SK-N-SH (cell line): ENCODE results near the gene MSS51. TPM values are rescaled to one million over a fixed set of nuclear protein-coding genes. Genes with fewer than 3 reads are reported as not detected.
A peak's percentile ranks its signal among the peaks of the same experiment; 100 is the strongest.

ENCODE experiments used
- CTCF ChIA-PET: fragments of 300-600, 350-600 bp; formaldehyde crosslinking; extraction: SDS; loops from one replicate; lab custom pipeline; 2021; lab: Yijun Ruan, JAX
- POLR2A ChIA-PET: fragments of 350-600 bp; sonication (Branson Sonifier 250); formaldehyde crosslinking; extraction: SDS; loops from one replicate; lab custom pipeline; 2020; ENCODE audit warnings: antibody characterized with exemption, inconsistent platforms; lab: Yijun Ruan, JAX
- DNase-seq: peaks from one replicate; pipeline ENCODE4 v3.0.0; 2012
- H2AFZ ChIP-seq: fragments of 200-600 bp; sonication (generic); 2 replicates; pipeline ENCODE4 v1.8.1; 2016; ENCODE audit warnings: antibody characterized with exemption, mild to moderate bottlenecking, low read depth
- H3F3A ChIP-seq: fragments of 200-600 bp; sonication (generic); replicated peaks from 2 replicates; pipeline ENCODE3; 2016; ENCODE audit warnings: antibody characterized with exemption, mild to moderate bottlenecking; ENCODE audit not compliant: insufficient read depth
- H3K27ac ChIP-seq, 2 experiments: fragments of 200-500 bp in 1 of 2; fragments of 200-600 bp in 1 of 2; sonication (Bioruptor generic) in 1 of 2; sonication (generic), shearing (Covaris generic) in 1 of 2; 2 replicates each; pipeline versions ENCODE4 v1.5.1 to v1.6.1; 2014 to 2016; ENCODE audit warnings: low read depth in 2 of 2, inconsistent platforms in 1 of 2, low read length in 1 of 2, mild to moderate bottlenecking in 1 of 2, mixed read lengths in 1 of 2
- H3K27me3 ChIP-seq: fragments of 200-600 bp; sonication (generic), shearing (Covaris generic); 2 replicates; pipeline ENCODE4 v1.6.1; 2016; ENCODE audit warnings: mixed run types; ENCODE audit not compliant: insufficient read depth
- H3K36me3 ChIP-seq, 2 experiments: fragments of 200-500 bp in 1 of 2; fragments of 200-600 bp in 1 of 2; sonication (Bioruptor generic) in 1 of 2; sonication (generic) in 1 of 2; replicated peaks in 1 of 2; 2 replicates each; pipeline versions ENCODE3 to v1.5.1; 2014 to 2016; ENCODE audit warnings: low read length in 1 of 2, mild to moderate bottlenecking in 1 of 2; ENCODE audit not compliant: insufficient read depth in 2 of 2, control insufficient read depth in 1 of 2
- H3K4me1 ChIP-seq, 2 experiments: fragments of 200-500 bp in 1 of 2; fragments of 200-600 bp in 1 of 2; sonication (Bioruptor generic) in 1 of 2; sonication (generic), shearing (Covaris generic) in 1 of 2; 2 replicates each; pipeline versions ENCODE4 v1.5.1 to v1.6.1; 2014 to 2016; ENCODE audit warnings: low read depth in 1 of 2, low read length in 1 of 2, mixed run types in 1 of 2; ENCODE audit not compliant: insufficient read depth in 2 of 2, control insufficient read depth in 1 of 2
- H3K4me2 ChIP-seq: fragments of 200-600 bp; sonication (generic), shearing (Covaris generic); 2 replicates; pipeline ENCODE4 v1.6.1; 2017; ENCODE audit warnings: mixed run types
- H3K4me3 ChIP-seq, 2 experiments: fragments of 200-500 bp in 1 of 2; fragments of 200-600 bp in 1 of 2; sonication (Bioruptor generic) in 1 of 2; sonication (generic), shearing (Covaris generic) in 1 of 2; 2 replicates each; pipeline versions ENCODE4 v1.5.1 to v1.8.1; 2014 to 2016; ENCODE audit warnings: low read depth in 2 of 2, inconsistent platforms in 1 of 2, low read length in 1 of 2, mild to moderate bottlenecking in 1 of 2, mixed read lengths in 1 of 2, moderate library complexity in 1 of 2
- H3K79me2 ChIP-seq: fragments of 200-600 bp; sonication (generic); 2 replicates; pipeline ENCODE4 v1.8.1; 2017; ENCODE audit warnings: mild to moderate bottlenecking; ENCODE audit not compliant: insufficient read depth
- H3K9ac ChIP-seq: fragments of 200-600 bp; sonication (generic); 2 replicates; pipeline ENCODE4 v1.6.1; 2017; ENCODE audit warnings: mixed run types
- H3K9me2 ChIP-seq: fragments of 200-600 bp; sonication (generic); 2 replicates; pipeline ENCODE4 v1.6.1; 2017; ENCODE audit warnings: mixed run types
- H3K9me3 ChIP-seq: fragments of 200-600 bp; sonication (generic); 2 replicates; pipeline ENCODE4 v1.6.1; 2017; ENCODE audit warnings: mixed run types, mild to moderate bottlenecking, moderate library complexity
- H4K20me1 ChIP-seq: fragments of 200-600 bp; sonication (generic); 2 replicates; pipeline ENCODE4 v1.6.1; 2017; ENCODE audit warnings: mild to moderate bottlenecking, mixed run types; ENCODE audit not compliant: insufficient read depth
- CHD2 ChIP-seq: fragments of 150-350 bp; IDR thresholded peaks from 2 replicates; pipeline ENCODE4 v1.6.1; 2018; ENCODE audit warnings: low read length; ENCODE audit not compliant: partially characterized antibody
- EZH2phosphoT487 ChIP-seq: fragments of 200-600 bp; sonication (generic); IDR thresholded peaks from 2 replicates; pipeline ENCODE4 v1.6.1; 2017; ENCODE audit warnings: low read depth, mixed run types, mild to moderate bottlenecking, antibody characterized with exemption, moderate library complexity, borderline replicate concordance
- FOSL2 ChIP-seq: IDR thresholded peaks from 2 replicates; pipeline ENCODE4 v1.4.0; 2012; ENCODE audit warnings: low read depth, mild to moderate bottlenecking, moderate library complexity, borderline replicate concordance
- FOXJ3 ChIP-seq: sonication (generic); formaldehyde crosslinking; IDR thresholded peaks from 2 replicates; pipeline ENCODE4 v1.5.1; 2020; ENCODE audit warnings: mild to moderate bottlenecking, missing genetic modification reagents
- FOXM1 ChIP-seq: IDR thresholded peaks from 2 replicates; pipeline ENCODE4 v1.4.0; 2012; ENCODE audit warnings: low read depth, mild to moderate bottlenecking
- GABPA ChIP-seq: IDR thresholded peaks from 2 replicates; pipeline ENCODE4 v1.4.0; 2012; ENCODE audit warnings: low read depth, mild to moderate bottlenecking
- JUND ChIP-seq: IDR thresholded peaks from 2 replicates; pipeline ENCODE4 v1.4.0; 2012
- MXI1 ChIP-seq: IDR thresholded peaks from 2 replicates; pipeline ENCODE4 v1.6.1; 2012; ENCODE audit warnings: mild to moderate bottlenecking, low read depth, low read length, improper control_type of control experiment
- NFIC ChIP-seq: IDR thresholded peaks from 2 replicates; pipeline ENCODE4 v1.4.0; 2012; ENCODE audit warnings: borderline replicate concordance
- NRF1 ChIP-seq: IDR thresholded peaks from 2 replicates; pipeline ENCODE4 v1.6.1; 2012; ENCODE audit warnings: low read depth, mild to moderate bottlenecking, low read length
- POLR2AphosphoS5 ChIP-seq: IDR thresholded peaks from 2 replicates; pipeline ENCODE4 v1.6.1; 2012; ENCODE audit warnings: low read depth, low read length
- RCOR1 ChIP-seq: fragments of 150-350 bp; IDR thresholded peaks from 2 replicates; pipeline ENCODE4 v1.6.1; 2017; ENCODE audit warnings: antibody characterized with exemption, low read length
- RFX5 ChIP-seq: IDR thresholded peaks from 2 replicates; pipeline ENCODE4 v1.6.1; 2012; ENCODE audit warnings: mild to moderate bottlenecking, improper control_type of control experiment, low read length
- RXRA ChIP-seq: IDR thresholded peaks from 2 replicates; pipeline ENCODE4 v1.4.0; 2012; ENCODE audit warnings: low read depth, mild to moderate bottlenecking, borderline replicate concordance
- TAF1 ChIP-seq: IDR thresholded peaks from 2 replicates; pipeline ENCODE4 v1.6.1; 2012; ENCODE audit warnings: low read depth, mild to moderate bottlenecking, low read length, moderate library complexity, borderline replicate concordance
- TEAD4 ChIP-seq: IDR thresholded peaks from 2 replicates; pipeline ENCODE4 v1.4.0; 2012; ENCODE audit warnings: mild to moderate bottlenecking, borderline replicate concordance; ENCODE audit not compliant: insufficient read depth
- WGBS: methylation state at CpG from one replicate; pipeline ENCODE4 v1.1.6; 2017; ENCODE audit warnings: low lambda C conversion rate; 5-methylcytosine and 5-hydroxymethylcytosine counted together
- polyA plus RNA-seq, 3 experiments: library from polyadenylated mRNA; depleted of rRNA; stranded (reverse); fragments of >200 nt; gene quantifications; 2 replicates each; pipeline ENCODE4 v1.2.3, GENCODE V29; 2012
- TF ChIP-seq, protein P1 (sequence below): IDR thresholded peaks from 2 replicates; pipeline ENCODE4; 2012
- TF ChIP-seq, protein P2 (sequence below): IDR thresholded peaks from 2 replicates; pipeline ENCODE4 v1.4.0; 2012; ENCODE audit warnings: low read depth, borderline replicate concordance
- TF ChIP-seq, protein P3 (sequence below): IDR thresholded peaks from 2 replicates; pipeline ENCODE4 v1.4.0; 2012; ENCODE audit warnings: low read depth
- TF ChIP-seq, protein P4 (sequence below): fragments of 150-350 bp; IDR thresholded peaks from 2 replicates; pipeline ENCODE4 v1.6.1; 2016; ENCODE audit warnings: mild to moderate bottlenecking, low read depth, low read length

MSS51 gene
- polyA plus RNA-seq, 1 of the 3 experiments (the other 2 are of a cell fraction): 0.95 TPM

DNA sequence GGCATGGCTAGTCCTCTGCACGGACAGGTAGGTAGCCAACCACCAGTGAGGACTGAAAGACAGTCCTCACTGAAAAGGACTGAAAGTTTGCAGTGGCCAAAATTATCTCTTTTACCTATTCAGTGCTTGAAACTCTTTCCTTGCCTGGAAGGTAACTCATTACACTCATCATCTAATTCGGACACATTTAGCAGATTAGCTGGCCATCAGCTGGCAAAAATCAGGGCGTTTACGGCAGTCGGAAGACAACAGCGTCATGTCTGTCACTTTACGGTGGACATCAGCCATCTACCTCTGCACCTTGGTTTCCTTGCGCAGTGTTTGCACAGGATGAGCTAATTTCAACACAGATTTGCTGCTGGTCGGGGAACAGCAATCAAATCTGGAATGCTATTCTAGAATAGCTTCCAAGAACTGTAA lies 20.2 kb downstream of the MSS51 start:
- Histone ChIP-seq H3K27ac (peak overlapping the region; percentile 80 to 88), H3K4me1 (peaks cover 7 to 8% of the 10 kb centered on the region in 2 experiments; a peak in 1 of 4 replicates), H2AFZ (peak overlapping the region; percentile 41), H3K9me3 (no peaks in the 10 kb centered on the region), H3K36me3 (peaks cover 0 to 13% of the 10 kb centered on the region in 2 experiments), H3K4me2 (peak overlapping the region; percentile 87), H3K9ac (peak overlapping the region; percentile 95), H3F3A (peaks cover 8% of the 10 kb centered on the region), H3K9me2 (no peaks in the 10 kb centered on the region), H4K20me1 (peaks cover 22% of the 10 kb centered on the region), H3K79me2 (peaks cover 57% of the 10 kb centered on the region), H3K4me3 (peak overlapping the region; percentile 74 to 83), H3K27me3 (no peaks in the 10 kb centered on the region)
- 3% methylated on average over 9 of the region's 9 CpGs for WGBS
- DNase-seq: peak; percentile 48
- CTCF ChIA-PET: interaction anchor here (1.0 to 1.6 kb wide), 3 partner anchors 19 to 161 kb away, joined by 3 to 4 read pairs (median 3); no protein-coding TSS in a partner anchor
- TF ChIP-seq FOSL2 (no peak), EZH2phosphoT487 (no peak), RXRA (no peak), NFIC (no peak), MXI1 (no peak), POLR2AphosphoS5 (no peak), FOXM1 (no peak), GABPA (no peak), TEAD4 (no peak), RFX5 (no peak), FOXJ3 (no peak), NRF1 (no peak)
- TF ChIP-seq, protein P1, sequence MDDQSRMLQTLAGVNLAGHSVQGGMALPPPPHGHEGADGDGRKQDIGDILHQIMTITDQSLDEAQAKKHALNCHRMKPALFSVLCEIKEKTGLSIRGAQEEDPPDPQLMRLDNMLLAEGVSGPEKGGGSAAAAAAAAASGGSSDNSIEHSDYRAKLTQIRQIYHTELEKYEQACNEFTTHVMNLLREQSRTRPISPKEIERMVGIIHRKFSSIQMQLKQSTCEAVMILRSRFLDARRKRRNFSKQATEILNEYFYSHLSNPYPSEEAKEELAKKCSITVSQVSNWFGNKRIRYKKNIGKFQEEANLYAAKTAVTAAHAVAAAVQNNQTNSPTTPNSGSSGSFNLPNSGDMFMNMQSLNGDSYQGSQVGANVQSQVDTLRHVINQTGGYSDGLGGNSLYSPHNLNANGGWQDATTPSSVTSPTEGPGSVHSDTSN: no peak
- TF ChIP-seq, protein P2, sequence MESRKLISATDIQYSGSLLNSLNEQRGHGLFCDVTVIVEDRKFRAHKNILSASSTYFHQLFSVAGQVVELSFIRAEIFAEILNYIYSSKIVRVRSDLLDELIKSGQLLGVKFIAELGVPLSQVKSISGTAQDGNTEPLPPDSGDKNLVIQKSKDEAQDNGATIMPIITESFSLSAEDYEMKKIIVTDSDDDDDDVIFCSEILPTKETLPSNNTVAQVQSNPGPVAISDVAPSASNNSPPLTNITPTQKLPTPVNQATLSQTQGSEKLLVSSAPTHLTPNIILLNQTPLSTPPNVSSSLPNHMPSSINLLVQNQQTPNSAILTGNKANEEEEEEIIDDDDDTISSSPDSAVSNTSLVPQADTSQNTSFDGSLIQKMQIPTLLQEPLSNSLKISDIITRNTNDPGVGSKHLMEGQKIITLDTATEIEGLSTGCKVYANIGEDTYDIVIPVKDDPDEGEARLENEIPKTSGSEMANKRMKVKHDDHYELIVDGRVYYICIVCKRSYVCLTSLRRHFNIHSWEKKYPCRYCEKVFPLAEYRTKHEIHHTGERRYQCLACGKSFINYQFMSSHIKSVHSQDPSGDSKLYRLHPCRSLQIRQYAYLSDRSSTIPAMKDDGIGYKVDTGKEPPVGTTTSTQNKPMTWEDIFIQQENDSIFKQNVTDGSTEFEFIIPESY: no peak
- POLR2A ChIA-PET: interaction anchor here (1.3 kb wide), 1 partner anchor 161 kb away, joined by 5 read pairs; no protein-coding TSS in a partner anchor

DNA sequence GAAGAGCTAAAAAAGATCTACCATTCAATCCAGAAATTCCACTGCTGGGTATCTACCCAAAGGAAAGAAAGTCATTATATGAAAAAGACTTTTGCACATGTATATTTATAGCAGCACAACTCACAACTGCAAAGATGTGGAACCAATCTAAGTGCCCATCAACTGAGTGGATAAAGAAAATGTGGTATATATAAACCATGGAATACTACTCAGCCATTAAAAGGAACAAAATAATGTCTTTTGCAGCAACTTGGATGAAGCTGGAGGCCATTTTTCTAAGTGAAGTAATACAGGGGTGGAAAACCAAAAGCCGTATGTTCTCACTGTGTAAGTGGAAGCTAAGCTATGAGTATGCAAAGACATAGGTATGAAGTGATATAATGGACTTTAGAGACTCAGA lies 22.5 kb downstream of the MSS51 start:
- H3K9me3 ChIP-seq: no peaks in the 10 kb centered on the region
- H3K27ac ChIP-seq: no peak overlapping the region
- H3K79me2 ChIP-seq: peaks cover 79% of the 10 kb centered on the region
- H3F3A ChIP-seq: peaks cover 8% of the 10 kb centered on the region
- peaks cover 7 to 8% of the 10 kb centered on the region in 2 experiments; a peak in 1 of 4 replicates for H3K4me1 ChIP-seq
- no peak overlapping the region for H3K9ac ChIP-seq
- no peak overlapping the region for H3K4me2 ChIP-seq
- DNase-seq: no peak
- no peaks in the 10 kb centered on the region for H3K9me2 ChIP-seq
- TF ChIP-seq MXI1: no peak
- no peak for TF ChIP-seq FOSL2
- TF ChIP-seq RCOR1: no peak
- no peak for TF ChIP-seq CHD2
- TF ChIP-seq, protein P3, sequence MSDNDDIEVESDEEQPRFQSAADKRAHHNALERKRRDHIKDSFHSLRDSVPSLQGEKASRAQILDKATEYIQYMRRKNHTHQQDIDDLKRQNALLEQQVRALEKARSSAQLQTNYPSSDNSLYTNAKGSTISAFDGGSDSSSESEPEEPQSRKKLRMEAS: no peak
- TF ChIP-seq, protein P4, sequence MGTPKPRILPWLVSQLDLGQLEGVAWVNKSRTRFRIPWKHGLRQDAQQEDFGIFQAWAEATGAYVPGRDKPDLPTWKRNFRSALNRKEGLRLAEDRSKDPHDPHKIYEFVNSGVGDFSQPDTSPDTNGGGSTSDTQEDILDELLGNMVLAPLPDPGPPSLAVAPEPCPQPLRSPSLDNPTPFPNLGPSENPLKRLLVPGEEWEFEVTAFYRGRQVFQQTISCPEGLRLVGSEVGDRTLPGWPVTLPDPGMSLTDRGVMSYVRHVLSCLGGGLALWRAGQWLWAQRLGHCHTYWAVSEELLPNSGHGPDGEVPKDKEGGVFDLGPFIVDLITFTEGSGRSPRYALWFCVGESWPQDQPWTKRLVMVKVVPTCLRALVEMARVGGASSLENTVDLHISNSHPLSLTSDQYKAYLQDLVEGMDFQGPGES: no peak
- TF ChIP-seq TAF1: no peak
- TF ChIP-seq JUND: no peak
- TF ChIP-seq, protein P2: no peak
- no peak for TF ChIP-seq NFIC
- TF ChIP-seq, protein P1: no peak
- no peak overlapping the region for H2AFZ ChIP-seq
- ChIA-PET CTCF (no interaction called here), POLR2A (no interaction called here)
- peaks cover 44% of the 10 kb centered on the region for H4K20me1 ChIP-seq
- no peak overlapping the region for H3K4me3 ChIP-seq
- H3K27me3 ChIP-seq: no peaks in the 10 kb centered on the region
- WGBS: 96% methylated on average over 1 of the region's 1 CpG
- peaks cover 3 to 24% of the 10 kb centered on the region in 2 experiments for H3K36me3 ChIP-seq
